HG03521 (cell line): ENCODE measurements around the gene ARHGAP6.
A peak's percentile ranks its signal among the peaks of the same experiment; 100 is the strongest.
"Not testable (repeated sequence)": the region's sequence is repeated elsewhere in the genome, so short reads cannot be mapped to it uniquely, and the experiment has no call there.

Experiments used
- ATAC-seq: cut with Tn5 transposase; IDR thresholded peaks from one replicate; pipeline ENCODE4 v1.9.1; 2021; ENCODE audit warnings: mild to moderate bottlenecking, moderate library complexity; ENCODE audit not compliant: unreplicated experiment

The ARHGAP6 gene

GRCh38 chrX:11647138-11647537 is 18.6 kb downstream of the ARHGAP6 start:
- no peak for ATAC-seq

- no peak for ATAC-seq
These were observed 24.2 kb downstream of the ARHGAP6 start for GRCh38 chrX:11641349-11642065.

GRCh38 chrX:11640089-11640488 is 25.6 kb downstream of the ARHGAP6 start:
- ATAC-seq, result no peak

- ATAC-seq, result no peak
These were observed 33.0 kb downstream of the ARHGAP6 start for GRCh38 chrX:11632732-11633131.

- peak; percentile 50 for ATAC-seq
These were observed 36.0 kb downstream of the ARHGAP6 start for GRCh38 chrX:11629593-11630211.

- ATAC-seq, result no peak
These were observed 37.3 kb downstream of the ARHGAP6 start for GRCh38 chrX:11628399-11628798.

GRCh38 chrX:11626351-11626750 is 39.4 kb downstream of the ARHGAP6 start:
- no peak for ATAC-seq

GRCh38 chrX:11619441-11619840 is 46.3 kb downstream of the ARHGAP6 start:
- no peak for ATAC-seq

GRCh38 chrX:11614253-11614652 is 51.5 kb downstream of the ARHGAP6 start:
- not testable (repeated sequence) for ATAC-seq

- no peak for ATAC-seq
These were observed 53.8 kb downstream of the ARHGAP6 start for GRCh38 chrX:11611965-11612364.

- ATAC-seq, result no peak
These were observed 54.6 kb downstream of the ARHGAP6 start for GRCh38 chrX:11611161-11611560.

GRCh38 chrX:11609109-11609508 is 56.6 kb downstream of the ARHGAP6 start:
- no peak for ATAC-seq

- ATAC-seq, result no peak
These were observed 59.3 kb downstream of the ARHGAP6 start for GRCh38 chrX:11606408-11606807.

GRCh38 chrX:11600578-11600977 is 65.1 kb downstream of the ARHGAP6 start:
- ATAC-seq, result no peak

- no peak for ATAC-seq
These were observed 68.2 kb downstream of the ARHGAP6 start for GRCh38 chrX:11597479-11597878.

- ATAC-seq, result no peak
These were observed 73.9 kb downstream of the ARHGAP6 start for GRCh38 chrX:11591723-11592346.

- ATAC-seq, result no peak
These were observed 76.1 kb downstream of the ARHGAP6 start for GRCh38 chrX:11589641-11590040.

- ATAC-seq, result no peak
These were observed 77.6 kb downstream of the ARHGAP6 start for GRCh38 chrX:11588097-11588496.

- ATAC-seq, result no peak
These were observed 80.5 kb downstream of the ARHGAP6 start for GRCh38 chrX:11585174-11585573.

GRCh38 chrX:11580789-11581188 is 84.9 kb downstream of the ARHGAP6 start:
- ATAC-seq, result no peak

- no peak for ATAC-seq
These were observed 85.8 kb downstream of the ARHGAP6 start for GRCh38 chrX:11579636-11580600.
